ENCODE results near the gene CCM2L. TPM values are rescaled to one million over a fixed set of nuclear protein-coding genes. Genes with fewer than 3 reads are reported as not detected.

The CCM2L gene
- total and polyA plus RNA-seq, 10 of the 15 experiments (the other 5 are each of a cell fraction or from before 2014, with no cell fraction given), result not detected

GRCh38 chr20:31996996-31997395 lies 13.2 kb upstream of the CCM2L start:
- Histone ChIP-seq H3K27me3 (replicated peaks in 1 of 2; ENCODE audit: control insufficient read depth in 2 of 2, insufficient read depth in 2 of 2, low read length in 1 of 2) (peaks cover 0 to 12% of the 10 kb centered on the region in 2 experiments; a peak in 2 of 4 replicates), H3K4me1 (ENCODE audit: control insufficient read depth, insufficient read depth, low read length) (no peaks in the 10 kb centered on the region), H3K4me2 (ENCODE audit: control insufficient read depth, insufficient read depth) (no peak overlapping the region), H3K9ac (ENCODE audit: control insufficient read depth, insufficient read depth, low read length) (no peak overlapping the region), H3K27ac (ENCODE audit: control insufficient read depth, insufficient read depth) (no peak overlapping the region), H4K20me1 (ENCODE audit: control insufficient read depth, insufficient read depth) (no peaks in the 10 kb centered on the region), H3K79me2 (ENCODE audit: control insufficient read depth, insufficient read depth, low read length) (no peaks in the 10 kb centered on the region), H2AFZ (ENCODE audit: control insufficient read depth, low read depth, low read length) (no peak overlapping the region), H3K4me3 (no peak overlapping the region), H3K36me3 (ENCODE audit: control insufficient read depth in 2 of 2, insufficient read depth in 2 of 2, low read length in 1 of 2) (no peaks in the 10 kb centered on the region), H3K9me3 (replicated peaks; ENCODE audit: control insufficient read depth, insufficient read depth, low read length) (no peaks in the 10 kb centered on the region)
- ATAC-seq, result no peak
- 54% methylated on average over 18 of the region's 18 CpGs for WGBS (ENCODE audit: insufficient coverage, insufficient replicate concordance, low lambda C conversion rate, missing lambda C conversion rate)
- ChIA-PET RAD21 (ENCODE audit: unreplicated experiment) (no interaction called here), CTCF (no interaction called here), SMC1A (ENCODE audit: uncharacterized antibody, unreplicated experiment) (no interaction called here), POLR2A (no interaction called here)
- no peak for FAIRE-seq
- in situ Hi-C loops (cut with MboI), result no loop called here
- TF ChIP-seq KDM1A (IDR thresholded peaks at IDR 0.05; ENCODE audit: borderline replicate concordance) (no peak), NKRF (conservative IDR thresholded peaks at IDR 0.05) (no peak), CBX3 (IDR thresholded peaks at IDR 0.05; ENCODE audit: borderline replicate concordance, low read depth) (no peak)
- intact Hi-C loops (cut with micrococcal nuclease; ENCODE audit: unreplicated experiment), result no loop called here
- no TSS peak for BruUV-seq (replicated peaks)
- DNase-seq (ENCODE audit: low read depth, low spot score), result no peak

DNA sequence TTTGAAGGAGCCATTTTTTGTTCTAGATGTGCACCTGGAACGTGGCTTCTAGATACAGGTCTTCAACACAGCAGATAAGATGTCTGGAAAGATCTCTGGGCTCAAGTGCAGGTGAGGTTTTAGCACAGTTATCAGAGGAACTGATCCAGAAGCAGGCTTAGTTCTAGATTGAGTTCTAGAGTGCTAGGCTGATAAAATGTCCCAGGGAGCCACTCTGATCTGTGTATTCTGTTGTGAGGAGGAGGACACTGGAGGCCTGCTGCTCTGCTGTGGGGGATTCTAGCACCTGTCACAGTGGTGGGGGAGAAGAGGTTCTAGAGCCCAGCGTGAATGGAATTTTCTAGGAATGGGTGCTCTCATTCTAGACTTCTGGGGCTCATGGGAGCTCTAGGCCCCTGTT lies 12.0 kb upstream of the CCM2L start:
- WGBS (ENCODE audit: insufficient coverage, insufficient replicate concordance, low lambda C conversion rate, missing lambda C conversion rate), result 38% methylated on average over 2 of the region's 2 CpGs
- POLR2A ChIA-PET, result interaction anchor here (0.9 kb wide), 1 partner anchor 16 kb away, joined by 4 read pairs; no protein-coding TSS in a partner anchor
- CTCF ChIA-PET, result no interaction called here
- DNase-seq (ENCODE audit: low read depth, low spot score), result no peak
- Histone ChIP-seq H3K9ac (ENCODE audit: control insufficient read depth, insufficient read depth, low read length) (no peak overlapping the region), H3K4me1 (ENCODE audit: control insufficient read depth, insufficient read depth, low read length) (no peaks in the 10 kb centered on the region), H3K9me3 (replicated peaks; ENCODE audit: control insufficient read depth, insufficient read depth, low read length) (no peaks in the 10 kb centered on the region), H2AFZ (ENCODE audit: control insufficient read depth, low read depth, low read length) (no peak overlapping the region), H3K4me2 (ENCODE audit: control insufficient read depth, insufficient read depth) (no peak overlapping the region), H4K20me1 (ENCODE audit: control insufficient read depth, insufficient read depth) (no peaks in the 10 kb centered on the region), H3K79me2 (ENCODE audit: control insufficient read depth, insufficient read depth, low read length) (no peaks in the 10 kb centered on the region), H3K36me3 (ENCODE audit: control insufficient read depth in 2 of 2, insufficient read depth in 2 of 2, low read length in 1 of 2) (no peaks in the 10 kb centered on the region), H3K27me3 (replicated peaks in 1 of 2; ENCODE audit: control insufficient read depth in 2 of 2, insufficient read depth in 2 of 2, low read length in 1 of 2) (peaks cover 0 to 12% of the 10 kb centered on the region in 2 experiments; a peak in 2 of 4 replicates), H3K4me3 (no peak overlapping the region), H3K27ac (ENCODE audit: control insufficient read depth, insufficient read depth) (no peak overlapping the region)
- in situ Hi-C loops (cut with MboI), result no loop called here
- SMC1A ChIA-PET (ENCODE audit: uncharacterized antibody, unreplicated experiment), result no interaction called here
- BruUV-seq (replicated peaks), result no TSS peak
- RAD21 ChIA-PET (ENCODE audit: unreplicated experiment), result no interaction called here
- ATAC-seq, result no peak
- intact Hi-C loops (cut with micrococcal nuclease; ENCODE audit: unreplicated experiment), result no loop called here
- no peak for FAIRE-seq
- TF ChIP-seq SKIL (IDR thresholded peaks at IDR 0.05; ENCODE audit: low read depth, poor library complexity, severe bottlenecking), result no peak
- no peak for TF ChIP-seq NFXL1 (IDR thresholded peaks at IDR 0.05; ENCODE audit: borderline replicate concordance)
- no peak for TF ChIP-seq HDAC2 (IDR thresholded peaks at IDR 0.05)
- TF ChIP-seq HCFC1 (IDR thresholded peaks at IDR 0.05; ENCODE audit: low read length), result no peak
- TF ChIP-seq POLR2A (IDR thresholded peaks at IDR 0.05; ENCODE audit: low read depth, low read length), result no peak
- TF ChIP-seq NRF1 (conservative IDR thresholded peaks at IDR 0.05; ENCODE audit: low read depth, low read length), result no peak
- no peak for TF ChIP-seq SPI1 (IDR thresholded peaks at IDR 0.05; ENCODE audit: borderline replicate concordance, insufficient read depth, low read depth, low read length)
- no peak for TF ChIP-seq SMC3 (IDR thresholded peaks at IDR 0.05; ENCODE audit: borderline replicate concordance, low read length)
- no peak for TF ChIP-seq GATAD2B (conservative IDR thresholded peaks at IDR 0.05; ENCODE audit: low read depth)
- TF ChIP-seq ELK1 (IDR thresholded peaks at IDR 0.05; ENCODE audit: low read depth, low read length), result no peak
- TF ChIP-seq TCF12 (IDR thresholded peaks at IDR 0.05; ENCODE audit: low read depth, low read length), result no peak
- no peak for TF ChIP-seq MEF2B (IDR thresholded peaks at IDR 0.05; ENCODE audit: partially characterized antibody, poor library complexity, severe bottlenecking)
